ENCODE measurements around the gene STAT6.
A peak's percentile ranks its signal among the peaks of the same experiment; 100 is the strongest.

STAT6 gene

GRCh38 chr12:57126561-57126960 is 15.4 kb upstream of the STAT6 start:
- Histone ChIP-seq H2AFZ (ENCODE audit: low read length) (no peak overlapping the region), H3F3A (ENCODE audit: low read depth) (no peaks in the 10 kb centered on the region; the same call in 1 of the 2 replicates), H3K79me2 (ENCODE audit: insufficient read depth, low read length) (no peaks in the 10 kb centered on the region), H3K9me2 (replicated peaks; ENCODE audit: low read depth, low read length) (no peaks in the 10 kb centered on the region), H3K4me3 (ENCODE audit: low read length, poor library complexity, severe bottlenecking) (peak overlapping the region; percentile 82), H3K9me3 (ENCODE audit: insufficient read depth, low read depth, low read length) (no peaks in the 10 kb centered on the region), H4K20me1 (ENCODE audit: insufficient read depth, low read length, poor library complexity, severe bottlenecking) (no peaks in the 10 kb centered on the region), H3K27me3 (ENCODE audit: insufficient read depth, low read length, poor library complexity, severe bottlenecking) (no peaks in the 10 kb centered on the region), H3K9ac (ENCODE audit: low read depth, low read length, poor library complexity, severe bottlenecking) (peak overlapping the region; percentile 76), H3K4me1 (ENCODE audit: insufficient read depth, low read length, poor library complexity, severe bottlenecking) (peaks cover 29% of the 10 kb centered on the region), H3K4me2 (ENCODE audit: low read depth, low read length, poor library complexity, severe bottlenecking) (peak overlapping the region; percentile 88), H3K36me3 (ENCODE audit: insufficient read depth, low read length) (no peaks in the 10 kb centered on the region)
- TF ChIP-seq CTCF (conservative IDR thresholded peaks at IDR 0.05; ENCODE audit: low read length): no peak

- no peak overlapping the region for H3K4me3 ChIP-seq (ENCODE audit: low read length, poor library complexity, severe bottlenecking)
- H3F3A ChIP-seq (ENCODE audit: low read depth): no peaks in the 10 kb centered on the region; the same call in 1 of the 2 replicates
- no peaks in the 10 kb centered on the region for H3K9me3 ChIP-seq (ENCODE audit: insufficient read depth, low read depth, low read length)
- H2AFZ ChIP-seq (ENCODE audit: low read length): no peak overlapping the region
- peaks cover 29% of the 10 kb centered on the region for H3K4me1 ChIP-seq (ENCODE audit: insufficient read depth, low read length, poor library complexity, severe bottlenecking)
- no peaks in the 10 kb centered on the region for H4K20me1 ChIP-seq (ENCODE audit: insufficient read depth, low read length, poor library complexity, severe bottlenecking)
- no peak overlapping the region for H3K4me2 ChIP-seq (ENCODE audit: low read depth, low read length, poor library complexity, severe bottlenecking)
- TF ChIP-seq CTCF (conservative IDR thresholded peaks at IDR 0.05; ENCODE audit: low read length): no peak
- no peak for TF ChIP-seq EZH2phosphoT487 (IDR thresholded peaks at IDR 0.05; ENCODE audit: borderline replicate concordance)
- H3K36me3 ChIP-seq (ENCODE audit: insufficient read depth, low read length): no peaks in the 10 kb centered on the region
- H3K9ac ChIP-seq (ENCODE audit: low read depth, low read length, poor library complexity, severe bottlenecking): no peak overlapping the region
- no peaks in the 10 kb centered on the region for H3K79me2 ChIP-seq (ENCODE audit: insufficient read depth, low read length)
- H3K9me2 ChIP-seq (replicated peaks; ENCODE audit: low read depth, low read length): no peaks in the 10 kb centered on the region
- no peaks in the 10 kb centered on the region for H3K27me3 ChIP-seq (ENCODE audit: insufficient read depth, low read length, poor library complexity, severe bottlenecking)
These were observed 14.9 kb upstream of the STAT6 start for GRCh38 chr12:57126061-57126460.

- Histone ChIP-seq H3K4me2 (ENCODE audit: low read depth, low read length, poor library complexity, severe bottlenecking) (no peak overlapping the region), H2AFZ (ENCODE audit: low read length) (peak overlapping the region; percentile 55), H4K20me1 (ENCODE audit: insufficient read depth, low read length, poor library complexity, severe bottlenecking) (no peaks in the 10 kb centered on the region), H3K9ac (ENCODE audit: low read depth, low read length, poor library complexity, severe bottlenecking) (no peak overlapping the region), H3K4me3 (ENCODE audit: low read length, poor library complexity, severe bottlenecking) (no peak overlapping the region), H3K4me1 (ENCODE audit: insufficient read depth, low read length, poor library complexity, severe bottlenecking) (peaks cover 21% of the 10 kb centered on the region), H3K27me3 (ENCODE audit: insufficient read depth, low read length, poor library complexity, severe bottlenecking) (no peaks in the 10 kb centered on the region), H3K9me3 (ENCODE audit: insufficient read depth, low read depth, low read length) (no peaks in the 10 kb centered on the region), H3F3A (ENCODE audit: low read depth) (no peaks in the 10 kb centered on the region; the same call in 1 of the 2 replicates), H3K9me2 (replicated peaks; ENCODE audit: low read depth, low read length) (no peaks in the 10 kb centered on the region), H3K79me2 (ENCODE audit: insufficient read depth, low read length) (no peaks in the 10 kb centered on the region), H3K36me3 (ENCODE audit: insufficient read depth, low read length) (no peaks in the 10 kb centered on the region)
- TF ChIP-seq CTCF (conservative IDR thresholded peaks at IDR 0.05; ENCODE audit: low read length): peak; percentile 97
- TF ChIP-seq EZH2phosphoT487 (IDR thresholded peaks at IDR 0.05; ENCODE audit: borderline replicate concordance): no peak
These were observed 13.2 kb upstream of the STAT6 start for GRCh38 chr12:57124261-57124877.
